Measurements from ENCODE around the gene VWA8. TPM values are rescaled to one million over a fixed set of nuclear protein-coding genes. Genes with fewer than 3 reads are reported as not detected.
A peak's percentile ranks its signal among the peaks of the same experiment; 100 is the strongest.

The VWA8 gene
- total RNA-seq, 4 donors from 2014 or later = 19.5 to 26.2 (median 21.6) TPM

- Histone ChIP-seq H3K4me3 (no peak overlapping the region), H3K27me3 (no peaks in the 10 kb centered on the region), H3K9me3 (peaks cover 0 to 8% (median 2%) of the 10 kb centered on the region in 4 donors), H3K4me1 (peaks cover 29 to 47% (median 40%) of the 10 kb centered on the region in 4 donors), H3K27ac (replicated peaks in 1 of 4) (no peak overlapping the region), H3K36me3 (no peaks in the 10 kb centered on the region)
- no peak for DNase-seq (ENCODE audit: extremely low spot score)
- 84% methylated on average over 5 of the region's 5 CpGs for WGBS
- intact Hi-C loops (cut with DNase I) = no loop called here
- TF ChIP-seq CTCF (IDR thresholded peaks at IDR 0.05) = no peak
- no peak for TF ChIP-seq EP300 (IDR thresholded peaks at IDR 0.05)
- no peak for TF ChIP-seq POLR2AphosphoS5 (IDR thresholded peaks at IDR 0.05)
- TF ChIP-seq POLR2A (IDR thresholded peaks at IDR 0.05; ENCODE audit: low read depth) = no peak
Measured at GRCh38 chr13:41919741-41920487, 41.0 kb downstream of the VWA8 start.

GRCh38 chr13:41919031-41919740, 41.7 kb downstream of the VWA8 start:
- no peak overlapping the region for H3K27ac ChIP-seq (replicated peaks in 1 of 4)
- no peak overlapping the region for H3K4me3 ChIP-seq
- DNase-seq (ENCODE audit: extremely low spot score) = no peak
- peaks cover 30 to 52% (median 45%) of the 10 kb centered on the region in 4 donors for H3K4me1 ChIP-seq
- WGBS = 45% methylated on average over 3 of the region's 3 CpGs
- no peaks in the 10 kb centered on the region for H3K27me3 ChIP-seq
- intact Hi-C loops (cut with DNase I) = no loop called here
- H3K9me3 ChIP-seq = peaks cover 0 to 3% (median under 1%) of the 10 kb centered on the region in 4 donors
- H3K36me3 ChIP-seq = no peaks in the 10 kb centered on the region
- TF ChIP-seq EP300 (IDR thresholded peaks at IDR 0.05) (no peak), POLR2A (IDR thresholded peaks at IDR 0.05; ENCODE audit: low read depth) (no peak), POLR2AphosphoS5 (IDR thresholded peaks at IDR 0.05) (no peak), CTCF (IDR thresholded peaks at IDR 0.05) (no peak)

DNA sequence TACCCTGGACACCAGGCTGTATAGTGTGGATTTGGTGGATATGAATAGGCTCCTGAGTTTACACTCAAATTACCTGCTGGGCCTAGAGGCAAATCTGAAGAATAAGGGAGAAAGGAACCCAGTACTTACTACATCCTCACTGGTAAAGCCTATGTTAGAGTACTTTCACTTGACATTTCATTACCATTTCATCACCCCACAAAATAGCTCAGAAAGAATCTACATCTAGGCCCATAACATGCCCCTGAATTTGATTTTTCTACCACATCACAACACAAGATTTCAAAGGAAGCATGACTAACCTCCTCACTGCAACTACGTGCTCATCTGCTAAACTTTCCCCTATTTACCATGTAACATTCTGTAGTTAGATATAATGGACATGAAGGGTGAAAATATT, 43.3 kb downstream of the VWA8 start:
- TF ChIP-seq CTCF (IDR thresholded peaks at IDR 0.05) (no peak), EP300 (IDR thresholded peaks at IDR 0.05) (no peak), POLR2A (IDR thresholded peaks at IDR 0.05; ENCODE audit: low read depth) (no peak), POLR2AphosphoS5 (IDR thresholded peaks at IDR 0.05) (no peak)
- no peaks in the 10 kb centered on the region for H3K36me3 ChIP-seq
- no peaks in the 10 kb centered on the region for H3K27me3 ChIP-seq
- peaks cover 30 to 57% (median 46%) of the 10 kb centered on the region in 4 donors for H3K4me1 ChIP-seq
- intact Hi-C loops (cut with DNase I) = no loop called here
- no peak for DNase-seq (ENCODE audit: extremely low spot score)
- WGBS = 56% methylated on average over 1 of the region's 1 CpG
- H3K27ac ChIP-seq (replicated peaks in 1 of 4) = peak overlapping the region in 1 of 4 donors; percentile 13
- H3K9me3 ChIP-seq = no peaks in the 10 kb centered on the region
- H3K4me3 ChIP-seq = no peak overlapping the region

DNA sequence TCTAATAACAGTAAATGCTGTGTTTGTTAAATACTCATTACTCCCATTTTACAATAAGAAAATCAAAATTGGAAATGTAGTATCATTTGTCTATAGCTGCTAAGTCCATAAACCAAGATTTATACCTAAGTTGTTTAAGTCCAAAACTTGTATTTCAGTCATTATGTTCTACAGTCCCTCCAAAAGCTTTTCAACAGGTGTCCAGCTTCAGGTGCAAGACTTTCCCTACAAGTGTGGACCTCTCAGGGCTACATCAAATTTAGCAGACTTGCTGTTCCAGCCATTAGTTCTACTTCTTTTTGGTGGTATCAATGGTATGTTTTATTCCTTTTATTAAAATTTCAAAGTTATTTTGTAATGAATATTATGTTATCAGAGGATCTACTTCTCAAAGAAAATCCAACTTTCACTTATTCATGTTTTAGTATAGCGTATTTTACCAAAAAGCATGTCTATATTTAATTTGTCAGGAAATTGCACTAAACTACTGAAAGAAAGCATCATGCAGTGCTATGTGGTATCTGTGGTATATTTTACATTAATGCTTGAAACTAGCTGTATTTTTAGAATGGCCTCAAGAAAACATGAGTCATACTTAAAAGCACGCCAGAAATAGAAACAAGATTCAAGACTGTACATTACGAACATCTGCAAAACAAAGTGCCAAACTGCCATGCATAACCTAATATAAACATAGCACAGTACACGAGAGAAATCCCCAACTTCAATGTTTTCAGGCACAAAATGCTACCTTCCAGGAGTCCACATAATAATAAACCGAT, 44.5 kb downstream of the VWA8 start:
- H3K4me1 ChIP-seq = peaks cover 30 to 57% (median 46%) of the 10 kb centered on the region in 4 donors
- no peak for DNase-seq (ENCODE audit: extremely low spot score)
- no peak for TF ChIP-seq POLR2A (IDR thresholded peaks at IDR 0.05; ENCODE audit: low read depth)
- no peak for TF ChIP-seq EP300 (IDR thresholded peaks at IDR 0.05)
- no peak for TF ChIP-seq CTCF (IDR thresholded peaks at IDR 0.05)
- TF ChIP-seq POLR2AphosphoS5 (IDR thresholded peaks at IDR 0.05) = no peak
- WGBS = 30% methylated on average over 5 of the region's 5 CpGs
- no peaks in the 10 kb centered on the region for H3K9me3 ChIP-seq
- H3K4me3 ChIP-seq = no peak overlapping the region
- peak overlapping the region in 1 of 4 donors; percentile 32 for H3K27ac ChIP-seq (replicated peaks in 1 of 4)
- H3K27me3 ChIP-seq = no peaks in the 10 kb centered on the region
- intact Hi-C loops (cut with DNase I) = no loop called here
- no peaks in the 10 kb centered on the region for H3K36me3 ChIP-seq
